Epidermal melanocyte (primary cell): ENCODE results near the gene ICAM4.

Experiments
- DNase-seq: peaks from one replicate; pipeline ENCODE4 v3.0.0; 2011; ENCODE audit warnings: low spot score; ENCODE audit not compliant: insufficient read length

ICAM4 gene

DNA sequence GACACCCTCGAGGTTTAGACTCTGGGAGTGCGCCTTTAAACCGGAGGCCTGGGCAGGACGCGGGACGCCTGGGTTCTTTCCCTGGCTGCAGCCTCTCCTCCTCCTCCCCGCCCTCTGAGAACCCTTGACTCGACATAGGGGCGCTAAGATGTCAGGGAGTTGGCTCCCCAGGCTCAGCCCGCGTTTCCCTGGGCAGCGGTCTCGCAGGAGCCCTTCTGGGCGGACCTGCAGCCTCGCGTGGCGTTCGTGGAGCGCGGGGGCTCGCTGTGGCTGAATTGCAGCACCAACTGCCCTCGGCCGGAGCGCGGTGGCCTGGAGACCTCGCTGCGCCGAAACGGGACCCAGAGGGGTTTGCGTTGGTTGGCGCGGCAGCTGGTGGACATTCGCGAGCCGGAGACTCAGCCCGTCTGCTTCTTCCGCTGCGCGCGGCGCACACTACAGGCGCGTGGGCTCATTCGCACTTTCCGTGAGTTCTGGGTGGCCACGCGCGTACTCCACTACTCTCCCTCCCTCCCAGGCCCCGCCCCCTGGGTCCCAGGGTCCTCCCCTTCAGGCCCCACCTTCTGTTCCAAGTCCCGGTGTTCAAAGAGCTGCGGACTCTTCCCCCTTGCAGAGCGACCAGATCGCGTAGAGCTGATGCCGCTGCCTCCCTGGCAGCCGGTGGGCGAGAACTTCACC, 4.3 kb downstream of the ICAM4 start:
- no peak for DNase-seq

DNA sequence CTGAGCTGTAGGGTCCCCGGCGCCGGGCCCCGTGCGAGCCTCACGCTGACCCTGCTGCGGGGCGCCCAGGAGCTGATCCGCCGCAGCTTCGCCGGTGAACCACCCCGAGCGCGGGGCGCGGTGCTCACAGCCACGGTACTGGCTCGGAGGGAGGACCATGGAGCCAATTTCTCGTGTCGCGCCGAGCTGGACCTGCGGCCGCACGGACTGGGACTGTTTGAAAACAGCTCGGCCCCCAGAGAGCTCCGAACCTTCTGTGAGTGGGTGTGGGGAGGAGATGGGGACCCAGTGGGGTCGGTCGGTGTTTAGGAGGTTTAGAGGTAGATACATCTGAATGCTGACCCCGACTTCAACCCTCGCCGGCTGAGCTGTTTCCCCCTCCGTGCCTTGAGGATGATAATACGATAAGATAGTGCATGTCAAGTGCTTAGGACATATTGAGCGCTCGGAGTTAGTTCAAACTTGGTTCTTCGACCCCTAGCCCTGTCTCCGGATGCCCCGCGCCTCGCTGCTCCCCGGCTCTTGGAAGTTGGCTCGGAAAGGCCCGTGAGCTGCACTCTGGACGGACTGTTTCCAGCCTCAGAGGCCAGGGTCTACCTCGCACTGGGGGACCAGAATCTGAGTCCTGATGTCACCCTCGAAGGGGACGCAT, 4.9 kb downstream of the ICAM4 start:
- DNase-seq, result no peak

DNA sequence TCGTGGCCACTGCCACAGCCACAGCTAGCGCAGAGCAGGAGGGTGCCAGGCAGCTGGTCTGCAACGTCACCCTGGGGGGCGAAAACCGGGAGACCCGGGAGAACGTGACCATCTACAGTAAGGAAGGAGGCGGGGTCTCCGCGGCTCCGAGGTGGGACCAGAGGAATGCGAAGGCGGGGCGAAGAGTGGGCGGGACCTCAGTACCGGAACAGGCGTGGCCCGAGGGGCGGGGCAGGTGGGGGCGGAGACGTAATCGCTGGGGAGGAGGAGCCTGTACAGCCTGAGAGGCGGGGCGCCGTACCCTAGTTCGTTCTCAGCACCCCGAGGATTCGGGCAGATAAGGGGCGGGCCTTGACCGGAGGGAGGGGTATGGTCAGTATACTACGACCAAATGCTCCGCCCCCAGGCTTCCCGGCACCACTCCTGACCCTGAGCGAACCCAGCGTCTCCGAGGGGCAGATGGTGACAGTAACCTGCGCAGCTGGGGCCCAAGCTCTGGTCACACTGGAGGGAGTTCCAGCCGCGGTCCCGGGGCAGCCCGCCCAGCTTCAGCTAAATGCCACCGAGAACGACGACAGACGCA, 5.5 kb downstream of the ICAM4 start:
- peak; percentile 65 for DNase-seq

DNA sequence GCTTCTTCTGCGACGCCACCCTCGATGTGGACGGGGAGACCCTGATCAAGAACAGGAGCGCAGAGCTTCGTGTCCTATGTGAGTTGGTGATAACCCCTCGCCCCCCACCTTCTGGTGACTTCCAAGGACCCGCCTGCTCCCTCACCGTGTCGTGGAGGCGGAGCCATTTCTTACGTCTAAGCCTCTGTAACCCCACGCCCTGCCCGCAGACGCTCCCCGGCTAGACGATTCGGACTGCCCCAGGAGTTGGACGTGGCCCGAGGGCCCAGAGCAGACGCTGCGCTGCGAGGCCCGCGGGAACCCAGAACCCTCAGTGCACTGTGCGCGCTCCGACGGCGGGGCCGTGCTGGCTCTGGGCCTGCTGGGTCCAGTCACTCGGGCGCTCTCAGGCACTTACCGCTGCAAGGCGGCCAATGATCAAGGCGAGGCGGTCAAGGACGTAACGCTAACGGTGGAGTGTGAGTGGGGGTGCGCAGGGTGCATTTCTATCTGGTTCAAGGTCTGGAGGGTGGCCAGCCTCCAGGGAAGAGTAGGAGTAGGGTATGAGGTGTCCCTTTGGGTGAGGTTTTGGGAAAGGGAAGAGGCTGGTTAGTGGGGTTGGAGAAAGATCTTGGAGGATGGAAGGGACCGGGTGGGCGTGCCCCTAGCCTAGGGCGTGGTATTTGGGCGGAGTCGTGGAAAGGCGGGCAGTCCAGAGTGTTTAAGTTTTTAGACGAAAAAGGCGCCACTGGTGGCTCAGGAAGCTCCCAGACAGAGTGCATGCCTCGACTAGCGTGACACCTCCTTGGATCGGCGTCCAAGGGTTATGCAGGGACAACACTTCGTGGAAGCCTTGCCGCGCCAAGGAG, 6.3 kb downstream of the ICAM4 start:
- DNase-seq, result no peak

DNA sequence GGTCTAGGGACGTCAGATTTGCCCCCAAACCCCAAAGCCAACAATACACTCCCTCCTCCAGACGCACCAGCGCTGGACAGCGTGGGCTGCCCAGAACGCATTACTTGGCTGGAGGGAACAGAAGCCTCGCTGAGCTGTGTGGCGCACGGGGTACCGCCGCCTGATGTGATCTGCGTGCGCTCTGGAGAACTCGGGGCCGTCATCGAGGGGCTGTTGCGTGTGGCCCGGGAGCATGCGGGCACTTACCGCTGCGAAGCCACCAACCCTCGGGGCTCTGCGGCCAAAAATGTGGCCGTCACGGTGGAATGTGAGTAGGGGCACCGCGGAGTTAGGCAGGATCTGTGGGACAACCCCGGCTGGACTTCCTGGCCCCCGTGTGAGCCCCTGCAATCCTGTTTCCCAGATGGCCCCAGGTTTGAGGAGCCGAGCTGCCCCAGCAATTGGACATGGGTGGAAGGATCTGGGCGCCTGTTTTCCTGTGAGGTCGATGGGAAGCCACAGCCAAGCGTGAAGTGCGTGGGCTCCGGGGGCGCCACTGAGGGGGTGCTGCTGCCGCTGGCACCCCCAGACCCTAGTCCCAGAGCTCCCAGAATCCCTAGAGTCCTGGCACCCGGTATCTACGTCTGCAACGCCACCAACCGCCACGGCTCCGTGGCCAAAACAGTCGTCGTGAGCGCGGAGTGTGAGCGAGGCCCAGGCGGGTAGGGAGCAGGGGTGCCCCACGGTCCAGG, 7.0 kb downstream of the ICAM4 start:
- no peak for DNase-seq

DNA sequence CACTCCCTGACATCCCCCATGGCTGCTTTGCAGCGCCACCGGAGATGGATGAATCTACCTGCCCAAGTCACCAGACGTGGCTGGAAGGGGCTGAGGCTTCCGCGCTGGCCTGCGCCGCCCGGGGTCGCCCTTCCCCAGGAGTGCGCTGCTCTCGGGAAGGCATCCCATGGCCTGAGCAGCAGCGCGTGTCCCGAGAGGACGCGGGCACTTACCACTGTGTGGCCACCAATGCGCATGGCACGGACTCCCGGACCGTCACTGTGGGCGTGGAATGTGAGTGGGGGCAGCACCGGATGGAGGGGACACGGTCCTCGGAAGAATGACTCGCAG, 7.6 kb downstream of the ICAM4 start:
- DNase-seq, result no peak

DNA sequence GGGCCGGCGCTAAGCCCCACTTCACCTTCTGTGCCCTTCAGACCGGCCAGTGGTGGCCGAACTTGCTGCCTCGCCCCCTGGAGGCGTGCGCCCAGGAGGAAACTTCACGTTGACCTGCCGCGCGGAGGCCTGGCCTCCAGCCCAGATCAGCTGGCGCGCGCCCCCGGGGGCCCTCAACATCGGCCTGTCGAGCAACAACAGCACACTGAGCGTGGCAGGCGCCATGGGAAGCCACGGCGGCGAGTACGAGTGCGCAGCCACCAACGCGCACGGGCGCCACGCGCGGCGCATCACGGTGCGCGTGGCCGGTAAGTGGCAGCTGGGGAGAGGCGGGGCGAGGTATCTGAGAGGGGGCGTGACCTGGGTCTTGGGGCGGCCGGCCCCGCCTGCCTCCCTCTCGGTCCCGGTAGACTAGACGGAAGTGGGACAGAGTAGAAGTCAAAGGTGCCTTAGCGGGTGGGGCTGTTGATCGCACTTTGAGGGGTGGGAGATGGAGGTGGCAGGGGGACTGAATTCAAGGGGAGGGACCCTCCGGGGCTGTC, 8.6 kb downstream of the ICAM4 start:
- DNase-seq, result no peak

DNA sequence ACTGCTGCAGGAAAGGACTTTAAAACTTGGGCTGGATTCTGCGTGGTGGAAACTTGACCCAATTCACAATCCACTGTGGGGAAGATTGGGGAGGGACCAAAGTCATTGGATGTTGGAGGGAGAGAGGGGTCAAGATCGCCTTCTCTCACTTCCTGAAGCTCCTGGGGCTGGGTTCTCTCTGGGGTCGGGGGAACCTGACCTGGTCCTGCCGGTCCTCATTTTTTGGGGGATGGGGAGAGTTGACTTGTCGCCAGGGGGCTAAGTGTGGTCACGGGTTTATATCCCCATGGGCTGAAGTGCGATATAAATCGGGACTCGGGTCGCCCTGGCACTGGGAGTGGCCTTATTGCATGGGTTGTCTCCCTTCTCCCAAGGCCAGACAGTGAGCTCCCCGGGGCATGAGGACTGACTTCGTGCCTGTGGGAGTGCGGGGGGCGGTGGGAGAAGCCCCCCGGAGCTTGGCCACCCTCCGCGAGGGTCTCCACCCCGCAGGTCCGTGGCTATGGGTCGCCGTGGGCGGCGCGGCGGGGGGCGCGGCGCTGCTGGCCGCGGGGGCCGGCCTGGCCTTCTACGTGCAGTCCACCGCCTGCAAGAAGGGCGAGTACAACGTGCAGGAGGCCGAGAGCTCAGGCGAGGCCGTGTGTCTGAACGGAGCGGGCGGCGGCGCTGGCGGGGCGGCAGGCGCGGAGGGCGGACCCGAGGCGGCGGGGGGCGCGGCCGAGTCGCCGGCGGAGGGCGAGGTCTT, 9.3 kb downstream of the ICAM4 start:
- no peak for DNase-seq

DNA sequence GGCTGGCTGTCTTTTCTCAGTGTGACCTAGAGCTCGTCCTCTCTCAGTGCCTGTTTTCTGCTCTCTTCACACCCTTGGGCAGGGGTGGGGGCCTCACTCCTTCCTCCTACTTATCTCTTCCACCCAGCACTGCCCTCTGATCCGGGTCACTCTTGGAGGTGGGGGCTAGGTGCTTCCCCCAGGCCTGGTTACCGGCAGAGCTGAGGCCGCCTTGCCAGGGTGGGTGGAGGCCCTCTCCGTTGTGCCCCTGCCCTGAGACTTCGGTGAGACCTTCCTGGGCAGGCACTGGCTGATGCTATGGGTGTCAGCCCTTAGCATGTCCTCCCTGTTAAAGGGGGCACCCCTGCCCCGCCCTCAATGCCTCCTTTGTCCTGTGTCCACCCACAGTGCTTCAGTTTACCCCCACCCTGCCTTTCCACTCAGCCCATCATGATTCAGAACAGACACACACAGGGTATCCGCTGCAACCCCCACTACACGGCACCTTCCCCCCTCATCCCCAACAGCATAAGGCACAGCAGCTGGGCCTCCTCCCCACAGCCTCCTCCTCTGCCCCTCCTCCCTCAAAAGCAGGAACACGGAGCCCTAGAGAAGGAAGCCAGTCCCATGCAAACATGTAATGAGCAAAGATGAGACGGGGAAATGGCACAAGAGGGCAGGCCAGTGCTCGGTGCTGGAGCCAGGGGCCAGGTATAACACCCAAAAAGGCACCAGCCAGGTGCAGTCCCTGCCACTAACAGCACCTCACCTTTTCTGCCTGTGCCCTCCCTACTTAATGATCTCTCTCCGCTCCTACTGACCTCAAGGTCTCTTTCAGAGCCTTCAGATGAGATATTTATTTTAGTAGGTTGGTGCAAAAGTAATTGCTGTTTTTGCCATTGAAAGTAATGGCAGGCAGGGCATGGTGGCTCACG, 13.0 kb downstream of the ICAM4 start:
- DNase-seq, result no peak

DNA sequence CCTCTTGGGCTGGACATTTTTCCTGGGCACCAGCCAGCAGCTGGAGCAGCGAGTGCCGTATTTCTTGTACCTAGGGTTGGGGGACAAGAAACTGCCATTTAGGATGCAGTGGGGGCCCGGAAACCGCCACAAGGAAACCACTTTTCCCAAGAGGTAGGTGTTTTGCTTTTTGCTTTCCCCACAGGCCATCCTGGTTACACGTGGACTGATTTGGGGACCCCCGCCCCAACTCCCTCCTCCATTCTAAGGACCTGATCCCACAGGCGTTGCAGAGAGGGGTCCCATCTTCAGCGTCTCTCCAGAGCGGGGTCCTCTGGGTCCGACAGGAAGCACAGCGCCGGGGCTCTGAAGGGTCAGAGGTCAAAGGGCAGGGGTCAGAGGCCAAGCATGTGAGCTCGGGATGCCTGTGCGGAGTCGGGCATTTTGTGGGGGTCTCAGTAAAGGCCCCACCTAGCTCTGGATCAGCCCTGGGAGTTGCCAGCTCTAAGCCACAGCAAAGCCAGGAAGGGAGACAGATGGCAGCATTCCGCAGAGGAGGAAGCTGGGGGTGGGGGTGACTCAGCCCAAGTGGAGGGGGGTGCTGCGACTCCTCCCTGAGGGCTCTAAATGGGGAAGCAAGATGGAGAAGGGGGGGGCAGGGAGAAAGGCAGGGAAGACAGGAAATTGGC, 18.5 kb downstream of the ICAM4 start:
- DNase-seq, result no peak

DNA sequence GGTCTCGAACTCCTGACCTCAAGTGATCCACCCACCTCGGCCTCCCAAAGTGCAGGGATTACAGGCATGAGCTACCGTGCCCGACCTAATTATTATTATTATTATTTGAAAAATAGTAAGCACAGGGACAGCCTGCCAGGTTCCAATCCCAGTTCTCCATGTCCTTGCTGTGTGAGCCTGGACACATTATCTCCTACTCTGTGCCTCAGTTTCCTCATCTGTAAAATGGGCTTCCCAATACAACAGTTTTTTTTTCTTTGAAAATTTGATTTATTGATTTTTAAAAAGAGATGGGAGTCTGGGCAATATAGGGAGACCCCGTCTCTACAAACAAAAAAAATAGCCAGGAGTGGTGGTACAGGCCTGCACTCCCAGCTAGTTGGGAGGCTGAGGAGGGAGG, 19.6 kb downstream of the ICAM4 start:
- no peak for DNase-seq

DNA sequence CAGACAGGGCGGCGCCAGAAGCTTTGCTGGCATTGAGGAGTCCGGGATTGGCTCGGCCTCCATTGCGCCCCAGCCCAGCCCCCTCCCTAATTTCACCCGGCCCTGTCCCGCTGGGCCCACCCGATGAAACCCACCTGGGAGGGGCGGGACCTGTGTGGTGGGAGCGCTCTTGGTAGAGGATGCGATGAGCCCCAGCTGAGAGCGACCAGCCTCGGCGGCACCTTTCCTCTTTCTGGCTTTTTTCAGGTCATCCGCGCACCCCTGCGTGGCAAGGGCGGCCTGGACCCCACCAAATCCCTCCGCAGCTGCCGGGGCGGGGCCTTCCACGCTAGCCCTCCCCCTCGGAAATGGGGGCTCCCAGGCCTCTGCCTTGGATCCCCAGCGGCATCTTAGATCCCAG, 22.7 kb downstream of the ICAM4 start, which contains the start of gene ZGLP1:
Gene ZGLP1, minus strand, starts transcription at position 393 of the 400 bp plus-strand sequence.
- no peak for DNase-seq

DNA sequence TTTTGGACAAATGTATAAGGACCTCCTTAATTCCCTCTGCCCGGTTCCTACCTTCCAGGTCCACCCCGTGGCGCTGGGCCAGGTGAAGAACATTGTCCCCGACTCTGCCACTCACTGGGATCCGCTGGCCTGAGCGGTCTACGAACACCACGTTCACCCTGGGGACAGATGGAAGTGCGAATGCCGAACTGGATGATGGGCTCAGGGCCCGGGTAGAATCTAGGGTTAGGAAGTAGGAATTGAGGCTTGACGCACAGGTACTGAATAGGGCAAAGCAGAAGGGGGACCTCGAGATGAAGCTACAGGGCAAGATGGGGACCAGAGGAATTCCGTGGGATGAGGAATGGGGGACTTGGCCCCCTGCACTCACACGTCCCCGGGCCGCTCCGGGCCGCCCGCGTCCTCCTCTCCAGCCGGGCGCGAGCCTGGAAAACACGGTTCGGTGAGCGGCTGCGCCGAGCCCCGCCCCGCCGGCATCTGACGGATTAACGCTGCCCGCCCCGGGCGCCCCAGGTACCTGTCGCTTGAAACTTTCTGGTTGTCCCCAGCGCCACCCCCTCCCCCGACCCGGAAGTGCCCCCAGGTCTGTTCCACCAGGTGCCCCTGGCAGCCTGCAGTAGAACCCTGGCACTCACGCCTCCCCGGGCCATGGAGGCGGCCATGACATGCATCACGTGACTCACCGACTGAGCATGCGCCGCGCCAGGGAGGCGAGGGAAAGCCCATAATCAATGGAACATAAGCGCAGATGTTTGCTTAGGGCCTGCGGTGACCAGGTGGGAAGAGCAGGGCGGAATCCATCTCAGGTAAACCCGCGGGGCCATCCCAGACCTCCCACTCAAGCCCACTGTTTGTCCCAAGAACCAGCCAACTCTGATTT, 28.8 kb downstream of the ICAM4 start, which contains the start of gene FDX2:
Gene FDX2, minus strand, starts transcription at position 681 of the 880 bp plus-strand sequence. Its CDS starts 19 bp downstream, at position 662.
- peak; percentile 99 for DNase-seq

DNA sequence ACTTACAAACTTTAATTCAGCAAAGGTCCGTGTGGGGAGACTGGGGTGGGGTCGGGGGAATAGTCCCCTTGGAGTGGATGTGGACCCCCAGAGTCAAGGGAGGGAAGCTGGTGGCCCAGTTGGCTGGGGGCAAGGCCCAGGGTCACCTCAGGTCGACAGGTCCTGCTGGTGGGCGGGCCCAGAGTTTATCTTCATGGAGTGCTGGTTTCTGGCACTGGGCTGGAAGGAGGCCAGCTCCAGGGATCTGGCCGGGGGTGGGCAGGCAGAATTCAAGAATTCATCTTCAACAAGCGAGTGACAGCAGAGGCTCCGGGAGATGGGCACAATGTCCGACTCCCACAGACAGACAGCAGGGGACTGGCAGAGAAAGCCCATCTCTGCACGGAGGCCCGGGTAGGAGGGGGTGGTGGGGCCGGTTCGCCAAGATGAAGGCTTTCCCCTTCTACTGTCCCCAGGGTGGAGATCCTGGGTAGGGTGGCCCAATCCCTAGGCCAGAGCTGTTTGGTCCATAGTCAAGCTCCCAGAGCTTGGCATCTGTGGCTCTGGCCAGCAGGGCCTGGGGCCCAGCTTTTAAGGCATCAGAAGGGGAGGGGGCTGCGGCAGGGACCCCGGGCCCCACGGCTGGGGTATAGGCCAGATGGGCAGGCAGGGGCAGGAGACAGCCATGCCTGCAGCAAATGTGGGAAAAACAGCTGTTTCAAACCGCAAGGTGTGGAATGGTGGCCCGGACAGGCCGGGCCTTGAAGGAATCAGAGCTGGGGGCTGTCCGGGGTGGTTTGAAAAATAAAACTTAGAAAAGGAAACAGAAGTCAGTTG, 29.7 kb downstream of the ICAM4 start:
- no peak for DNase-seq

DNA sequence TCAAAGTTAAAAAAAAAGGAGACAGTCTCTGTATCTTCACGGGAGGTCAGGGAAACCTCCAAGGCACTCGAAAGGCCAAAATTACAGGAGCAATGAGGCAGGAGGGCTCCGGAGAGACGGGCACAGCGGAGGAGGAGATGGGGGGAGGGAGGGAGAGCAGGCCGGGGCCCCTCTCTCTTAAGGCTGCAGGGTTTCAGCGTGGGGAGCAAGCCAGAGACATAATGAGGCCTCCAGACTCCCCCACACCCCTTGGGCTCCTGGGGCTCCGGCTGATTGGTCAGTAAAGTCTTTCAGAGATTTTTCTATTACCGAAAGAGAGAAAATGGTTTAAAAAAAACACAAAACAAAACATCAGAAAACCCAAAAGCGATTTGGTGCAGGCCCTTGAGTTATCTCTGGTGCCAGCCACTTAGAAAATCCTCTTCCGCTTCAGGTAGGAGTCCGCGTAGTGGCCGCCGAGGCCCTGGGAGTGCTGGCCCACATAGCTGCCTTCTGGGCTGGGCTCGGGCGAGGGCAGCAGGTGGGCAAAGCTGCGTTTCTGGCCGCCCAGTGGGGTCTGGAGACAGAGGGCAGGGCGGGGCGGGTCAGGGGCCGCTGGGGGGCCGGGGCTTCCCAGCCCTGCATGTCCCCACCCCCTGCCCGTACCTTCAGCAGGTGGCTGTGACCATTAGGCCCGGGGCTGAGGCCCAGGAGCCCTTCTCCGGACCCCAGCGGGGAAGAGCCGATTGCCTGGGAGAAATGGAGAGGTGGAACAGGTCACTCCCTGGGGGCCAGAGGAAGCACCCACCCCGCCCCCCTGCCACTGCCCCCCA, 30.5 kb downstream of the ICAM4 start:
- no peak for DNase-seq
